Liver (tissue), 3 donors: ENCODE data around the gene LPAR1.

Source experiments
- CTCF ChIP-seq: fragments of 150-350 bp; IDR thresholded peaks from 2 replicates; pipeline ENCODE4 v1.5.1; 2017; ENCODE audit warnings: improper control_type of control experiment, low read depth, low read length; ENCODE audit not compliant: missing input control
- EGR1 ChIP-seq, 2 donors: IDR thresholded peaks; 2 replicates each; pipeline ENCODE4 v1.6.1; 2016 to 2018; ENCODE audit warnings: antibody characterized with exemption in 2 of 2, low read depth in 2 of 2
- SP1 ChIP-seq: IDR thresholded peaks from 2 replicates; pipeline ENCODE4 v1.6.1; 2018; ENCODE audit warnings: antibody characterized with exemption, mild to moderate bottlenecking
- TAF1 ChIP-seq: conservative IDR thresholded peaks from 2 replicates; pipeline ENCODE4 v1.6.1; 2016; ENCODE audit warnings: antibody characterized with exemption, mild to moderate bottlenecking
- ZBTB33 ChIP-seq: IDR thresholded peaks from 2 replicates; pipeline ENCODE4 v1.6.1; 2016; ENCODE audit warnings: antibody characterized with exemption
- donor health status: healthy.
- donor health status: healthy.

- TF ChIP-seq CTCF = no peak
- TF ChIP-seq EGR1 (IDR thresholded peaks at IDR 0.05; ENCODE audit: low read depth in 2 of 2) = no peak
- TF ChIP-seq TAF1 = no peak
- TF ChIP-seq ZBTB33 = no peak
- TF ChIP-seq SP1 = no peak
Measured at GRCh38 chr9:110828264-110828663, 210.0 kb downstream of the LPAR1 start.
